ENCODE measurements around the gene CYP2W1.

GRCh38 chr7:947391-948210 is 35.4 kb upstream of the CYP2W1 start:
- TF ChIP-seq, protein P1, sequence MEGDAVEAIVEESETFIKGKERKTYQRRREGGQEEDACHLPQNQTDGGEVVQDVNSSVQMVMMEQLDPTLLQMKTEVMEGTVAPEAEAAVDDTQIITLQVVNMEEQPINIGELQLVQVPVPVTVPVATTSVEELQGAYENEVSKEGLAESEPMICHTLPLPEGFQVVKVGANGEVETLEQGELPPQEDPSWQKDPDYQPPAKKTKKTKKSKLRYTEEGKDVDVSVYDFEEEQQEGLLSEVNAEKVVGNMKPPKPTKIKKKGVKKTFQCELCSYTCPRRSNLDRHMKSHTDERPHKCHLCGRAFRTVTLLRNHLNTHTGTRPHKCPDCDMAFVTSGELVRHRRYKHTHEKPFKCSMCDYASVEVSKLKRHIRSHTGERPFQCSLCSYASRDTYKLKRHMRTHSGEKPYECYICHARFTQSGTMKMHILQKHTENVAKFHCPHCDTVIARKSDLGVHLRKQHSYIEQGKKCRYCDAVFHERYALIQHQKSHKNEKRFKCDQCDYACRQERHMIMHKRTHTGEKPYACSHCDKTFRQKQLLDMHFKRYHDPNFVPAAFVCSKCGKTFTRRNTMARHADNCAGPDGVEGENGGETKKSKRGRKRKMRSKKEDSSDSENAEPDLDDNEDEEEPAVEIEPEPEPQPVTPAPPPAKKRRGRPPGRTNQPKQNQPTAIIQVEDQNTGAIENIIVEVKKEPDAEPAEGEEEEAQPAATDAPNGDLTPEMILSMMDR (IDR thresholded peaks at IDR 0.05; ENCODE audit: low read depth, low read length): no peak
- TF ChIP-seq POLR2A (IDR thresholded peaks at IDR 0.05; ENCODE audit: extremely low read depth, insufficient read length) (no peak), MYC (IDR thresholded peaks at IDR 0.05; ENCODE audit: low read depth, low read length) (no peak), MAX (IDR thresholded peaks at IDR 0.05; ENCODE audit: low read depth, low read length) (no peak)
